ENCODE data around the gene YTHDF1.
"Not testable (repeated sequence)": the region's sequence is repeated elsewhere in the genome, so short reads cannot be mapped to it uniquely, and the experiment has no call there.

YTHDF1 gene
- 52.7 to 91.7 (median 72.0) reads per million in 3 experiments for total RNA-seq

DNA sequence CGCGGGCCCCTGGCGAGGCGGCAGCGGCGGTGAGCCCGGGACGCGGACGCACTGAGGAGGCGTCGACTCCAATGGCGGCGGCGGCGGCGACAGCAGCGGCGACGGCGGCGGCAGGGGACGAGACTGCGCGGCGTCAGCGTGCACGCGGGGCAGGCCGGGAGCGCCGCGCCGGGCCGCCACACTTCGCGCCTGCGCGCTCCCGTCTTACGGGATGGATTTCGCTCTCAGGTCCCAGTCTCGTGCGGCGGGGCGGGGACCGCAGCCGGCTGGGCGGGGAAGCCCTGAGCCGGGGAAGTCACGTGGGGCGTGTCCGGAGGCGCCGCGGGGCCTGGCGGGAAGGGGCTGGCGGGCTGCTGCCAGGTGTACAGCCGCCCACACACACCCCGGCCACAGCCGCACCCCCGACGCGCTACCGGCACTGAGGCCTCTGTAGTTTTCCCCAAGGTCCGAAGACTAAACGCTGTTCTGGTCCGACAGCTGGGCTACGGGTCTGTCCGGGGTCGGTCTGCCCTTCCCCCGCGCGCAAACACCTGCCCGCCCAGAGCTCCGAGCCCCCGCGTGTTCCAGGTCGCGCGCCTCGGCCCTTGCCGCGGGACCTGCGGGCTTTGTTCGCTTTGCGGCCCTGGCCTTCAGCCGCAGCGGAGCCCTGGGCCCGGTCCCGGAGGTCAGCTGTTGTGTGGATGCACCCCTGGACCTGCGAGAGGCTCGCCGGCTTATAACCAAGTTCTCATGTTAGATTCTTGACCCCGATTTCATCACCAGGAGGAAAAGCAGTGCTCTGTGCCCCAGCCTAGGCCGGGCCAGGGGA lies at the start of gene YTHDF1:
YTHDF1 (minus strand) TSS at position 91 of the 808 bp plus-strand sequence. CDS start 239 bp downstream, outside the sequence.
- DNase-seq, result peak; percentile 95

GRCh38 chr20:63264519-63264918 lies 48.6 kb upstream of the YTHDF1 start:
- no peak for DNase-seq

GRCh38 chr20:63264000-63264399 lies 48.1 kb upstream of the YTHDF1 start:
- no peak for DNase-seq

DNA sequence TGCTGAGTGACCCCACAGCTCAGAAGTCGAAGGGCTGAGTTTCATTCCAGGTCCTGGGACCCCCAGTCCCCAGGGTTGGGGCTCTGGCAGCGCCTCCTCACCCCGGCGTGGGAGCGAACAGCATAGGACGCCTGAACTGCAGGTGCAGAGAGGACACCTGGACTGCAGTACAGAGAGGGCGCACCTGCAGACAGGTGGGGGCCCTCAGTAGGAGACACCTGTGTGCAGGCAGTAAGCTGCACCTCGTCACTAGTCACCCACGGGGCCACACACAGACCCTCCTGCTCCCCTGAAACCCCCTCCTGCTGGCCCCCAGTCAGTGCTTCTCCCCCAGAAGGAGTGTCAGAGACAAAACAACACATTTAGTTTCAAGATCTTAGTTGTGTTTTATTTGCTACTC lies 46.9 kb upstream of the YTHDF1 start:
- DNase-seq, result no peak

DNA sequence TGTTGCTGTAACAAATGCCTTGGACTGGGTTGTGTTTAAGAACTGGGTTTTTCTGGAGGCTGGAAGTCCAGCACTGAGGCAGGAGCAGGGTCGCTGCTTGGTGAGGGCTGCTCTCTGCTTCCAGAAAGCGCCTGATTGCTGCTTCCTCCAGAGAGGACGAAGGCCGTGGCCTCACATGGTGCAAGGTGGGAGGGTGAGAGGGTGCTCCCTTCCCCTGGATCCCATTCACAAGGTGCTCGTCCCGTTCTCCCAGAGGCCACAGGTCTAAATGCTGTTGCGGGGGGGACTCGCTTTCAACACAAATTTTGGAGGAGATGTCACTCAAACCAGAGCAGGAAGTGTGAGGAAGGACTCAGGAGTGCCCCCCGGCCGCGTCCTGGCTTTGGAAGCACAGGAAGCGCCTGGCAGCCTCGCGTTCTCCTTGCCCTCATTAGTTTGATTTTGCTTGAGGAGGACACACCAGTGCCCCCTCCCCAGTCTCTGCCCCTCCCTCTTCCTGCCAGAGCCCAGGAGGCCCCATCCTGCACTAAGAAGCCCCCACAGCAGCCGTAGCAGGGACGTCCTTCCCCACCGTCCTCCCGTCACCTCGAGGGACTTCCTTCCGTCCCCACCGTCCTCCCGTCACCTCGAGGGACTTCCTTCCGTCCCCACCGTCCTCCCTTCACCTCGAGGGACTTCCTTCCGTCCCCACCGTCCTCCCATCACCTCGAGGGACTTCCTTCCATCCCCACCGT lies 46.0 kb upstream of the YTHDF1 start:
- no peak for DNase-seq

GRCh38 chr20:63261060-63261794 lies 45.3 kb upstream of the YTHDF1 start:
- DNase-seq, result no peak

DNA sequence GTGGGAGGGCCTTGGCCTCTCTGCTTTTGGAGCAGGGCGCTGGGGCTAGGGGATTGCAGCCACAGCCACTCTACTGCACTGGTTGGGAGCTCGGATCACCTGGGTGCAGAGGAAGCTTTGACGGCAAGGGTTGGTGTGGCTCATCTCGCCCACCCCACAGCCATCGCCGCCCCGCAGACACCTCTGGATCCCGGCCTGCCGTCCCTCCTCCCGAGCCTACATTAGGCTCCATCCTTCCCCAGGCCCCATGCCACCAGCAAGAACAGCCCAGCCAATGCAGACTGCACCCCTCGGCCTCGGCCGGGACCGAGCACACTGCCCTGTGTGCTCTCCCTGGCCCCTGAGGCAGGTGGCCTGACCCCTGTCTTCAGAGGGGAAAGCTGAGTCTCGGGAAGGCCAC lies 44.6 kb upstream of the YTHDF1 start:
- no peak for DNase-seq

DNA sequence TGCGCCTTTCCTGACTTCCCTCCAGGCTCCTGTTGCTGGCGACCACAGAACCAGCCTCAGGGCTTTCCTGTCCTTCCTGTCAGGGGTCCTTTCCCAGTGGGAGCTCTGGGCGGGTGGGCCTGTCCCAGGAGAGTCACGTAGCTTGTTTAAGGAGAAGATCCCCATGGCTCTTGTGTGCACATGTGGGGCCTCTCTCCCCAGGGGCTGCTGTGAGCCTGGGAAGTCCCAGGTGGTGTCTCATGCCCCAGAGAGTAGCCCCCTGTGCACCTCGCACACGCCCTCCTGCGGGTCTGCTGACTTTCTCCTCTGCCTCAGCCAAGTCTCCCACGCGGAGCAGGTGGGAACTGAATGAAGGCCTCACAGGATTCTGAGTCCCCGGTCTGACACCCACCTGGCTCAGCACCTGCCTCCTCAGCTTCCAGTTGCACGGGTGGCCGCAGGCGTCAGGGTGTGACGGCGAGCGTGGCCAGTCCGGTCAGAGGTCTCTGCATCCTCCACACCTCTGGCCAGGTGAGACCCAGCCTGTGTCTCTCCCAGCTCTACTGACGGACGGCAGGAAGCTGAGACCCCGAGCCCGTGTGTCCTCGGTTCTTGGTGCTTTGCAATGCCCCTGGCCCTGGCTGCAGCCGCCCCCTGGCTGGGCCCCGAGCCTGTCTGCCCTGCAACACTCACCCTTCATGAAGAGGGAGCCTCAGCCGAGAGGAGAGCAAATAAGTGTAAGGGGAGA lies 44.0 kb upstream of the YTHDF1 start:
- DNase-seq, result no peak

GRCh38 chr20:63258781-63259180 lies 42.9 kb upstream of the YTHDF1 start:
- no peak for DNase-seq

DNA sequence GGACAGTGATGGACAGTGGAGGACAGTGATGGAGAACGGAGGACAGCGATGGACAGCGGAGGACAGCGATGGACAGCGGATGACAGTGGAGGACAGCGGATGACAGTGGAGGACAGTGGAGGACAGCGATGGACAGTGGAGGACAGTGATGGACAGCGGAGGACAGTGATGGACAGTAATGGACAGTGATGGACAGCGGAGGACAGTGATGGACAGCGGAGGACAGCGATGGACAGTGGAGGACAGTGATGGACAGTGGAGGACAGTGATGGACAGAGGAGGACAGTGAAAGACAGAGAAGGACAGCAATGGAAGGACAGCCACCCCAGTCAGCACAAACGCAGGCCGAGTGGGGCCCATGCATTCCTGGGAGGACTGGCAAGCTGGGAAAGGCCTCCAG lies 41.7 kb upstream of the YTHDF1 start:
- no peak for DNase-seq

DNA sequence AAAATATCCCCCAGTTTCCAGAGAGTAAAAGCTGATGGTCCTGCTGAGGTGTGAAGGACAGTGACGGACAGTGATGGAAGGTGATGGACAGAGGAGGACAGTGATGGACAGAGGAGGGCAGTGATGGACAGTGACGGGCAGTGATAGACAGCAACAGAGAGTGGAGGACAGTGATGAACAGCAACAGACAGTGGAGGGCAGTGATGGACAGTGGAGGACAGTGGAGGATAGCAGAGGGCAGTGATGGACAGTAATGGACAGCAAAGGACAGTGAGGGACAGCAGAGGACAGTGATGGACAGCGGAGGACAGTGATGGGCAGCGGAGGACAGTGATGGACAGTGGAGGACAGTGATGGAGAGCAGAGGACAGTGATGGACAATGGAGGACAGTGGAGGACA lies 41.0 kb upstream of the YTHDF1 start:
- no peak for DNase-seq

GRCh38 chr20:63255931-63256704 lies 40.2 kb upstream of the YTHDF1 start:
- no peak for DNase-seq

DNA sequence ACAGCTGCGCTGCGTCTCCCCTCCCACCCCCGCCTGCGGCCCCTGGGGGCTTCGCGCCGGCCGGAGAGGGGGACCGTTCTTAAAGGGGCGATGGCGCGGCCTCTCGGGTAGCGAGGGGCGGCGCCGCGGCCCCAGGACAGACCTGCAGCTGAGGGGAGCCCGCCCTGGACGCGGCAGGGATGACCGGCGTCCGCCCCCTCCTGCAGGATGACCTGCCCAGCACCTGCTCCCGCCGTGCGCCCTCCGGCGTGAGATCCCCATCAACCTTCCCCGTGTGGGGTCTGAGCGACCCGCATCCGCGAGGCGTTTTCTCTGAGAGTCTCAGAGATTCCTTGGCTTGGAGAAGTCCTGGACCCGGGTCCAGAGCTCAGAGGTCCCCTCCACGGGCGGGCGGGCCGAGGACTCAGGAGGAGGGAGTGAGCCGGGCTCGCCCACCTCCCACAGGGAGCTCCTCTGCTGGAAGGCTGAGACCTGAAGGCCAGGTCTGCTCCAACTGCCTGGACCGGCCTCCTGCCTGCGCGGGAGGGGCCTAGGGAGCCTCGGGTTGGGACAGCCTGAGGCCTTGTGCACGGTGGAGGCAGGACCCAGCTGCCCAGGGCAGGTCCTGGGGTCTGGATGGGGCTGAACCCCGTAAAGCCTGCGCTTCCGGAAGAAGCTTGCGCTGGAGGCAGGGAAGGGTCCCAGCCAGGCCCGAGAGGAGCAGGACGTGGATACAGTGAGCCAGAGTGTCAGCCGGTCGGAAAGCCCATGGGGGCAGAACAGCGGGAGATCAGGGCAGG lies 38.9 kb upstream of the YTHDF1 start:
- no peak for DNase-seq

DNA sequence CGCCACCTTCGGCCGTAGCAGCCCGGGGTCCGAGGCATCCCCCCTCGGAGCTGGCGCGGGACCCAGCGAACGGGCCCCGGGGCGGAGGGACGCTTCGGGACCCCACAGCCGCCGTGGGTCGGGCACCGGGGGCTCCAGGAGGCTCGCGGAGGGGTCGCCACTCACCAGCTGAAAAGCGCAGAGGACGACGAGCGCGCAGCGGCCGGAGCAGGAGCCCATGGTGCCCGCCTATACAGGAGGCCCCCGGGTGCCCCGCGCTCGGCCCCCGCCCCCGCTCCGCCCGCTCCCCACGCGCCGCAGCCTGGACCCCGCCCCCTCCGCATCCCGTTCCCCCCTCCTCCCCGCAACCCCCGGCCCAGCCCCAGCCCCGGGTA lies 38.3 kb upstream of the YTHDF1 start, which contains the start of gene NKAIN4:
NKAIN4 (minus strand) TSS at position 232 of the 374 bp plus-strand sequence; CDS start at position 219, 13 bp downstream.
- no peak for DNase-seq

GRCh38 chr20:63253438-63254231 lies 37.7 kb upstream of the YTHDF1 start:
- DNase-seq, result no peak

DNA sequence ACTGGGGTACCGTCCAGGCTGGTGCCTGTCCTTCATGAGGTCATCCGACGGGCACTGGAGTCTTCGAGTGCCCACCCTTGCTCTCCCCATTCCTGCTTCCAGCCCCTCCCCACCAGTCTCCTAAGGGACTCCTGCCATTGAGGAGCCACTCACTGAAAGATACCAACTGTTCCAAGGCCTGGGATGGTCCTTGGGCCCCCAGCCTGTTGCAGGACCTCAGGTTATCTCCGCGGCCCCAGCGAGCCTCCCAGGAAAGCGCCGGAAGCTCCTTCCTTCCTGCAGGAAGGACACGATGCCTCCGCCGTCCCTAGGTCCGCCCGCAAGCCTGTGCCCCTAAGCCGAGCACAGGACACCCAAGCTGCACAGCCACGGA lies 37.1 kb upstream of the YTHDF1 start:
- no peak for DNase-seq

GRCh38 chr20:63252284-63252711 lies 36.4 kb upstream of the YTHDF1 start:
- no peak for DNase-seq

DNA sequence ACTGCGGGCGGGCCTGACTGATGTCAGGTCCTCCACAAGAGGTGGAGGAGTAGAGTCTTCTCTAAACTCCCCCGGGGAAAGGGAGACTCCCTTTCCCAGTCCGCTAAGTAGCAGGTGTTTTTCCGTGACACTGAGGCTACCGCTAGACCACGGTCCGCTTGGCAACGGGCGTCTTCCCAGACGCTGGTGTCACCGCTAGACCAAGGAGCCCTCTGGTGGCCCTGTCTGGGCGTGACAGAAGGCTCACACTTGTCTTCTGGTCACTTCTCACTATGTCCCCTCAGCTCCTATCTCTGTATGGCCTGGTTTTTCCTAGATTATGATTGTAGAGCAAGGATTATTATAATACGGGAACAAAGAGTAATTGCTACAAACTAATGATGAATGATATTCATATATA lies 35.4 kb upstream of the YTHDF1 start:
- DNase-seq, result not testable (repeated sequence)

GRCh38 chr20:63249891-63250290 lies 34.0 kb upstream of the YTHDF1 start:
- no peak for DNase-seq
